NB4 (cell line): Measurements from ENCODE around the gene MANF.

ENCODE experiments used
- CTCF ChIP-seq: IDR thresholded peaks from one replicate; pipeline ENCODE4 v1.5.1; 2012; ENCODE audit warnings: low read depth, low read length
- MAX ChIP-seq: IDR thresholded peaks from 2 replicates; pipeline ENCODE4 v1.6.1; 2011; ENCODE audit warnings: low read depth, low read length
- MYC ChIP-seq: IDR thresholded peaks from 2 replicates; pipeline ENCODE4 v1.6.1; 2011; ENCODE audit warnings: low read depth, low read length
- POLR2A ChIP-seq: IDR thresholded peaks from 2 replicates; pipeline ENCODE4 v1.6.1; 2011; ENCODE audit warnings: mild to moderate bottlenecking; ENCODE audit not compliant: insufficient read length; ENCODE audit errors: extremely low read depth

- TF ChIP-seq CTCF (no peak), POLR2A (no peak), MAX (no peak), MYC (no peak)
These were observed 44.9 kb upstream of the MANF start for GRCh38 chr3:51340013-51340829.
